B cell (primary cell): Measurements from ENCODE around the gene TPCN2. TPM values are rescaled to one million over a fixed set of nuclear protein-coding genes. Genes with fewer than 3 reads are reported as not detected.

Experiments
- ATAC-seq: fragments of 200-7000 bp; cut with Tn5 transposase; one replicate; pipeline ENCODE4 v1.10.0; 2021; ENCODE audit warnings: low read depth, mild to moderate bottlenecking, moderate number of reproducible peaks, moderate library complexity
- CTCF ChIA-PET: fragments of 350-600 bp; sonication (Branson Sonifier 250); formaldehyde crosslinking; loops from one replicate; lab custom pipeline; 2021; ENCODE audit warnings: antibody characterized with exemption, inconsistent platforms; lab: Charles Lee
- POLR2A ChIA-PET: fragments of 350-600 bp; sonication (Branson Sonifier 250); formaldehyde crosslinking; loops from one replicate; lab custom pipeline; 2021; ENCODE audit warnings: antibody characterized with exemption; lab: Charles Lee
- DNase-seq: peaks from one replicate; pipeline ENCODE4 v3.0.0; 2013
- H2AFZ ChIP-seq: 2 replicates; pipeline ENCODE4 v1.6.1; 2012; ENCODE audit warnings: mild to moderate bottlenecking, low read depth, low read length; ENCODE audit not compliant: insufficient read depth, poor library complexity, severe bottlenecking
- H3K27ac ChIP-seq, 2 donors: 1 replicate in 1 of 2; 2 replicates in 1 of 2; pipeline ENCODE4 v1.5.1; 2012 to 2013; ENCODE audit warnings: low read length in 2 of 2, mild to moderate bottlenecking in 2 of 2, moderate library complexity in 1 of 2
- H3K27me3 ChIP-seq, 4 experiments: fragments of 200-600 bp in 1 of 4; sonication (generic) in 1 of 4; replicated peaks in 1 of 4; 1 replicate in 2 of 4; 2 replicates in 2 of 4; pipeline versions ENCODE4 v1.6.1 to v1.7.0; 2013 to 2016; ENCODE audit warnings: low read length in 3 of 4, mild to moderate bottlenecking in 2 of 4, mixed read lengths in 1 of 4, moderate library complexity in 1 of 4; ENCODE audit not compliant: insufficient read depth in 4 of 4, control insufficient read depth in 3 of 4; ENCODE audit errors: control extremely low read depth in 1 of 4
- H3K36me3 ChIP-seq, 2 experiments: replicated peaks in 1 of 2; 1 replicate in 1 of 2; 2 replicates in 1 of 2; pipeline versions ENCODE4 v1.6.1 to v1.7.1; 2013; ENCODE audit warnings: low read length in 1 of 2; ENCODE audit not compliant: insufficient read depth in 2 of 2, control insufficient read depth in 1 of 2; ENCODE audit errors: control extremely low read depth in 1 of 2, extremely low read depth in 1 of 2
- H3K4me1 ChIP-seq, 2 donors: fragments of 200-600 bp in 1 of 2; sonication (generic) in 1 of 2; 1 replicate in 1 of 2; 2 replicates in 1 of 2; pipeline versions ENCODE4 v1.5.1 to v1.6.1; 2013 to 2017; ENCODE audit warnings: low read length in 2 of 2; ENCODE audit not compliant: control insufficient read depth in 2 of 2, insufficient read depth in 2 of 2
- H3K4me2 ChIP-seq: replicated peaks from 2 replicates; pipeline ENCODE3; 2012; ENCODE audit warnings: mild to moderate bottlenecking, low read depth, low read length; ENCODE audit not compliant: poor library complexity, severe bottlenecking
- H3K4me3 ChIP-seq, 5 experiments: fragments of 200-600 bp in 1 of 5; sonication (generic) in 1 of 5; 1 replicate in 3 of 5; 2 replicates in 2 of 5; pipeline versions ENCODE4 v1.5.1 to v1.7.0; 2011 to 2016; ENCODE audit warnings: low read length in 4 of 5, mild to moderate bottlenecking in 4 of 5, low read depth in 2 of 5, control low read depth in 1 of 5, moderate library complexity in 1 of 5; ENCODE audit not compliant: insufficient read depth in 1 of 5; ENCODE audit errors: control extremely low read depth in 1 of 5, extremely low read depth in 1 of 5
- H3K79me2 ChIP-seq: fragments of 200-600 bp; sonication (generic); one replicate; pipeline ENCODE4 v1.6.0; 2016; ENCODE audit warnings: low read length; ENCODE audit not compliant: control insufficient read depth, insufficient read depth
- H3K9ac ChIP-seq: fragments of 200-600 bp; sonication (generic); 2 replicates; pipeline ENCODE4 v1.6.1; 2017; ENCODE audit warnings: mild to moderate bottlenecking, low read length, moderate library complexity
- H3K9me3 ChIP-seq, 3 donors: one replicate each; pipeline versions ENCODE4 v1.6.1 to v1.7.1; 2013; ENCODE audit warnings: low read length in 2 of 3; ENCODE audit not compliant: control insufficient read depth in 2 of 3, insufficient read depth in 1 of 3; ENCODE audit errors: control extremely low read depth in 1 of 3
- H4K20me1 ChIP-seq: 2 replicates; pipeline ENCODE4 v1.6.0; 2012; ENCODE audit warnings: mild to moderate bottlenecking, low read length; ENCODE audit not compliant: insufficient read depth, control insufficient read depth, poor library complexity, severe bottlenecking
- H3K27ac Mint-ChIP-seq: one replicate; pipeline ENCODE4 v1.8.0; 2021; ENCODE audit warnings: mixed read lengths
- H3K27me3 Mint-ChIP-seq: one replicate; pipeline ENCODE4 v1.8.0; 2021; ENCODE audit warnings: mixed read lengths
- H3K4me1 Mint-ChIP-seq: one replicate; pipeline ENCODE4 v1.8.0; 2021; ENCODE audit warnings: mixed read lengths
- H3K4me3 Mint-ChIP-seq: one replicate; pipeline ENCODE4 v1.8.0; 2021; ENCODE audit warnings: mixed read lengths
- H3K9me3 Mint-ChIP-seq: one replicate; pipeline ENCODE4 v1.8.0; 2022; ENCODE audit warnings: mixed read lengths; ENCODE audit not compliant: insufficient read depth
- EZH2 ChIP-seq: IDR thresholded peaks from 2 replicates; pipeline ENCODE4 v1.6.1; 2012; ENCODE audit warnings: borderline replicate concordance, low read depth, mild to moderate bottlenecking, moderate library complexity, low read length; ENCODE audit not compliant: insufficient read depth, poor library complexity, severe bottlenecking
- WGBS: methylation state at CpG from one replicate; pipeline ENCODE4 v1.1.5; 2013; ENCODE audit warnings: missing lambda C conversion rate; ENCODE audit not compliant: insufficient coverage; 5-methylcytosine and 5-hydroxymethylcytosine counted together
- intact Hi-C: fragments of 100-400 bp; cut with micrococcal nuclease; formaldehyde crosslinking; loops from one replicate; pipeline ENCODE4 v1.10.0; 2022
- polyA plus RNA-seq: library from polyadenylated mRNA; depleted of rRNA; stranded (reverse); fragments of >200 nt; gene quantifications from 2 replicates; pipeline ENCODE4 v1.2.3, GENCODE V29; 2012
- total RNA-seq, 2 donors: library from RNA; stranded (reverse); fragments of 120-200 nt in 1 of 2; gene quantifications; 1 replicate in 1 of 2; 2 replicates in 1 of 2; pipeline versions ENCODE4 v1.2.3 to v1.2.4, GENCODE V29; 2013 to 2022
- TF ChIP-seq, protein P1 (sequence below): fragments of 200-600 bp; IDR thresholded peaks from one replicate; pipeline ENCODE4 v1.8.0; 2022; ENCODE audit warnings: antibody characterized with exemption, mild to moderate bottlenecking

TPCN2 gene
- total and polyA plus RNA-seq, 2 donors (not counting 1 experiment from before 2014, with no cell fraction given) = 16.8 to 71.4 TPM

DNA sequence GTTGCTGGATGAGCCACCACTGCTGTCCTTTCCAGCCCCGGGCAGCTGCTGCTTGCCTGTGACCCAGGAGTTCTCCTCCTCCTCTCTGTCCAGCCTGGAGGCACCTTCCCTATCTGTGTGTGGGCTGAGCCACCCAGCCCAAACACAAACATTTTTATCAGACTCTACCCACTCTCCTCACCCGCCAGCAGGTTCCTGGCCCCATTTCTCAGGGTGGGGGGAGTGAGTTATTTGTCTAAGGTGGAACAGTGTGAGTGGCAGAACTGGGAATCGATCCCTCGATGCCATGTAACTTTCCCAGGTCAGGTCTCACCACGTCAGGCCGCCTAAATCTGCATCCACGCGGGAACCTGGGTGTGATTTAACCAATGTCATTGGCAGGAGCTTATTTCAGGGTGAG, 86.2 kb downstream of the TPCN2 start:
- Histone ChIP-seq H3K9ac (no peak overlapping the region), H3K4me2 (no peak overlapping the region), H4K20me1 (no peaks in the 10 kb centered on the region), H3K9me3 (peaks cover 0 to 35% (median 7%) of the 10 kb centered on the region in 3 donors), H3K27ac (no peak overlapping the region), H3K27me3 (no peaks in the 10 kb centered on the region), H3K4me3 (no peak overlapping the region), H2AFZ (no peak overlapping the region), H3K79me2 (no peaks in the 10 kb centered on the region), H3K36me3 (no peaks in the 10 kb centered on the region), H3K4me1 (peaks cover 0 to 3% of the 10 kb centered on the region in 2 donors)
- TF ChIP-seq, protein P1, sequence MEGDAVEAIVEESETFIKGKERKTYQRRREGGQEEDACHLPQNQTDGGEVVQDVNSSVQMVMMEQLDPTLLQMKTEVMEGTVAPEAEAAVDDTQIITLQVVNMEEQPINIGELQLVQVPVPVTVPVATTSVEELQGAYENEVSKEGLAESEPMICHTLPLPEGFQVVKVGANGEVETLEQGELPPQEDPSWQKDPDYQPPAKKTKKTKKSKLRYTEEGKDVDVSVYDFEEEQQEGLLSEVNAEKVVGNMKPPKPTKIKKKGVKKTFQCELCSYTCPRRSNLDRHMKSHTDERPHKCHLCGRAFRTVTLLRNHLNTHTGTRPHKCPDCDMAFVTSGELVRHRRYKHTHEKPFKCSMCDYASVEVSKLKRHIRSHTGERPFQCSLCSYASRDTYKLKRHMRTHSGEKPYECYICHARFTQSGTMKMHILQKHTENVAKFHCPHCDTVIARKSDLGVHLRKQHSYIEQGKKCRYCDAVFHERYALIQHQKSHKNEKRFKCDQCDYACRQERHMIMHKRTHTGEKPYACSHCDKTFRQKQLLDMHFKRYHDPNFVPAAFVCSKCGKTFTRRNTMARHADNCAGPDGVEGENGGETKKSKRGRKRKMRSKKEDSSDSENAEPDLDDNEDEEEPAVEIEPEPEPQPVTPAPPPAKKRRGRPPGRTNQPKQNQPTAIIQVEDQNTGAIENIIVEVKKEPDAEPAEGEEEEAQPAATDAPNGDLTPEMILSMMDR = no peak
- TF ChIP-seq EZH2 = no peak
- Mint-ChIP-seq H3K4me3 (no peak overlapping the region), H3K27ac (no peak overlapping the region), H3K9me3 (peaks cover 8% of the 10 kb centered on the region), H3K27me3 (no peaks in the 10 kb centered on the region), H3K4me1 (peaks cover 5% of the 10 kb centered on the region)
- ATAC-seq (no peak), DNase-seq (no peak)
- intact Hi-C loops = no loop called here
- CTCF ChIA-PET = no interaction called here
- WGBS = 100% methylated on average over 7 of the region's 8 CpGs
- POLR2A ChIA-PET = no interaction called here

DNA sequence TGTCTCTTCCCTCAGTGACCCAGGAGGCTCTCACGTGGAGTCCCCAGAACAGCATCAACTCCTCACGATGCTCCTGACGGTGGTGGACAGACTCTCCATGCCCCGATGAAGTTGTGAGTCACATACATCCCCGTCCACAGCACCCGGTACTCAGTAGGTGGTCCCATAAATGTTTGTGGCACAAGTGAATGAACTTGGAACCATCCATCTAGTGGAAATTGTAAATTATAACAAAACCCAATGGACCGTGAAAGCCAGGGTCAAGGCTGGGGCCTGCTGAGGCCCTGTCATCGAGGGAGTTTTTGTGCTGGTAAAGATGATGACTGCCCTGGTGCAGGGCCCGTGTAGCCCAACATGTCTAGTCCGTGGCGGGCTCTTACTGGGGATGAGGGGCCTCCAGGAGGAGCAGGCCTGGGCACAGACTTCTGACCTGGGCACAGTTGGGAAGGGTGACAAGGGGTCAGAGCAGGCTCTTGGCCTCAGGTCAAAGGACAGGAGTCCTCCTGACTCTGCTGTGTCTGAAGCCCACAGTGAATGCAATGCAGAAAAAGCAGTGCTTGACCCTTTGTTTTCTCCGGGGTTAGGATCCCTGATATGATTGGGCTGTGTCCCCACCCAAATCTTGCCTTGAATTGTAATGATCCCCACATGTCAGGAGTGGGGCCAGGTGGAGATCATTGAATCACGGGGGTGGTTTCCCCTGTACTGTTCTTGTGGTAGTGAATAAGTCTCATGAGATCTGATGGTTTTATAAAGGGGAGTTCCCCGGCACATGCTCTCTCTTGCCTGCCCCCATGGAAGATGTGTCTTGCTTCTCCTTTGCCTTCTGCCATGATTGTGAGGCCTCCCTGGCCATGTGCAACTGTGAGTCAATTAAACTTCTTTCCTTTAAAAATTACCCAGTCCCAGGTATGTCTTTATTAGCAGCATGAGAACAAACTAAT, 87.0 kb downstream of the TPCN2 start:
- Histone ChIP-seq H4K20me1 (no peaks in the 10 kb centered on the region), H3K9me3 (peaks cover 0 to 37% (median 7%) of the 10 kb centered on the region in 3 donors), H3K36me3 (no peaks in the 10 kb centered on the region), H3K4me2 (no peak overlapping the region), H2AFZ (no peak overlapping the region), H3K4me1 (peaks cover 0 to 3% of the 10 kb centered on the region in 2 donors), H3K27ac (no peak overlapping the region), H3K9ac (no peak overlapping the region), H3K4me3 (no peak overlapping the region), H3K79me2 (no peaks in the 10 kb centered on the region), H3K27me3 (no peaks in the 10 kb centered on the region)
- TF ChIP-seq, protein P1 = no peak
- TF ChIP-seq EZH2 = no peak
- H3K27me3 Mint-ChIP-seq = no peaks in the 10 kb centered on the region
- H3K27ac Mint-ChIP-seq = no peak overlapping the region
- peaks cover 8% of the 10 kb centered on the region for H3K9me3 Mint-ChIP-seq
- DNase-seq (no peak), ATAC-seq (no peak)
- WGBS = 84% methylated on average over 8 of the region's 14 CpGs
- no peak overlapping the region for H3K4me3 Mint-ChIP-seq
- H3K4me1 Mint-ChIP-seq = peaks cover 5% of the 10 kb centered on the region
- ChIA-PET CTCF (no interaction called here), POLR2A (no interaction called here)
- intact Hi-C loops = no loop called here
